HL-60 (cell line): ENCODE data around the gene MOXD1.

ENCODE experiments used
- POLR2AphosphoS5 ChIP-seq: IDR thresholded peaks from 2 replicates; pipeline ENCODE4 v1.6.1; 2012; ENCODE audit warnings: low read depth
- TF ChIP-seq, protein P1 (sequence below): IDR thresholded peaks from 2 replicates; pipeline ENCODE4 v1.6.1; 2012; ENCODE audit warnings: low read depth; ENCODE audit not compliant: insufficient replicate concordance
- TF ChIP-seq, protein P2 (sequence below): IDR thresholded peaks from one replicate; pipeline ENCODE4 v1.5.1; 2011; ENCODE audit warnings: low read length, control low read depth, inconsistent platforms; ENCODE audit not compliant: insufficient read depth

DNA sequence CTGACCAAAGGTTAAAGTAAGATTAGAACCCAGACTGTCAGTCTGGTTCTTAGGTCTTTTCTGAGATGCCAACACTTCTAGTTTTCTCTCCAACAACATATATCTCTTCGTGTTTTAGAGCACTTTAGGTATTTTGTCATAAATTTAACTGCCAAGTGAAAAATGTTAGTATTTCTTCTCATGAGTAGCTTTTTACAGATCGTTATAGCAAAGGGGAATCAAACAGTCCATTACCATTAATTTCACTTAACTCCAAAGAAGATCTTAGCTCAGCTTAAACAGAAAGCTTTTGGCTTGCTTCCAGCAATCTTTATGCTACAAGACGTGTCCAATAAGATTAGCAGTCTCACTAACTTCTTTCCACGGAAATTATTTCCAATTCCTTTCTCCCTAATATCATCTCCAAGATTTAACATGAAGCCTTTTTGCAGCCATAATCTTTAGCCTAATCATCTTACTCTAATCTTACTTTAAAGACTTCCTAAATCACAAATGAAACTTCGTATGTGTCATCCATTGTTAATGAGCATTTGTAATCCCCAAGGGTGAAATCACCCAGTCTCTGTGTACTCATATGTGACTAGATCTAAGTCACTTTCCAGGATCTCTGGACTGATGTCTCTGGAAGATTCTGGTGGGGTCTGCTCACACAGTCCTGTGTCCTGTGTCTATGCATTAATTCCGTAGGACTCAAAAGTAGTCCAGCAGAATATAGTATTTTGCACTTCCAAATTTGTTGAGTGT lies 38.7 kb downstream of the MOXD1 start:
- TF ChIP-seq, protein P1, sequence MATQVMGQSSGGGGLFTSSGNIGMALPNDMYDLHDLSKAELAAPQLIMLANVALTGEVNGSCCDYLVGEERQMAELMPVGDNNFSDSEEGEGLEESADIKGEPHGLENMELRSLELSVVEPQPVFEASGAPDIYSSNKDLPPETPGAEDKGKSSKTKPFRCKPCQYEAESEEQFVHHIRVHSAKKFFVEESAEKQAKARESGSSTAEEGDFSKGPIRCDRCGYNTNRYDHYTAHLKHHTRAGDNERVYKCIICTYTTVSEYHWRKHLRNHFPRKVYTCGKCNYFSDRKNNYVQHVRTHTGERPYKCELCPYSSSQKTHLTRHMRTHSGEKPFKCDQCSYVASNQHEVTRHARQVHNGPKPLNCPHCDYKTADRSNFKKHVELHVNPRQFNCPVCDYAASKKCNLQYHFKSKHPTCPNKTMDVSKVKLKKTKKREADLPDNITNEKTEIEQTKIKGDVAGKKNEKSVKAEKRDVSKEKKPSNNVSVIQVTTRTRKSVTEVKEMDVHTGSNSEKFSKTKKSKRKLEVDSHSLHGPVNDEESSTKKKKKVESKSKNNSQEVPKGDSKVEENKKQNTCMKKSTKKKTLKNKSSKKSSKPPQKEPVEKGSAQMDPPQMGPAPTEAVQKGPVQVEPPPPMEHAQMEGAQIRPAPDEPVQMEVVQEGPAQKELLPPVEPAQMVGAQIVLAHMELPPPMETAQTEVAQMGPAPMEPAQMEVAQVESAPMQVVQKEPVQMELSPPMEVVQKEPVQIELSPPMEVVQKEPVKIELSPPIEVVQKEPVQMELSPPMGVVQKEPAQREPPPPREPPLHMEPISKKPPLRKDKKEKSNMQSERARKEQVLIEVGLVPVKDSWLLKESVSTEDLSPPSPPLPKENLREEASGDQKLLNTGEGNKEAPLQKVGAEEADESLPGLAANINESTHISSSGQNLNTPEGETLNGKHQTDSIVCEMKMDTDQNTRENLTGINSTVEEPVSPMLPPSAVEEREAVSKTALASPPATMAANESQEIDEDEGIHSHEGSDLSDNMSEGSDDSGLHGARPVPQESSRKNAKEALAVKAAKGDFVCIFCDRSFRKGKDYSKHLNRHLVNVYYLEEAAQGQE: no peak
- TF ChIP-seq, protein P2, sequence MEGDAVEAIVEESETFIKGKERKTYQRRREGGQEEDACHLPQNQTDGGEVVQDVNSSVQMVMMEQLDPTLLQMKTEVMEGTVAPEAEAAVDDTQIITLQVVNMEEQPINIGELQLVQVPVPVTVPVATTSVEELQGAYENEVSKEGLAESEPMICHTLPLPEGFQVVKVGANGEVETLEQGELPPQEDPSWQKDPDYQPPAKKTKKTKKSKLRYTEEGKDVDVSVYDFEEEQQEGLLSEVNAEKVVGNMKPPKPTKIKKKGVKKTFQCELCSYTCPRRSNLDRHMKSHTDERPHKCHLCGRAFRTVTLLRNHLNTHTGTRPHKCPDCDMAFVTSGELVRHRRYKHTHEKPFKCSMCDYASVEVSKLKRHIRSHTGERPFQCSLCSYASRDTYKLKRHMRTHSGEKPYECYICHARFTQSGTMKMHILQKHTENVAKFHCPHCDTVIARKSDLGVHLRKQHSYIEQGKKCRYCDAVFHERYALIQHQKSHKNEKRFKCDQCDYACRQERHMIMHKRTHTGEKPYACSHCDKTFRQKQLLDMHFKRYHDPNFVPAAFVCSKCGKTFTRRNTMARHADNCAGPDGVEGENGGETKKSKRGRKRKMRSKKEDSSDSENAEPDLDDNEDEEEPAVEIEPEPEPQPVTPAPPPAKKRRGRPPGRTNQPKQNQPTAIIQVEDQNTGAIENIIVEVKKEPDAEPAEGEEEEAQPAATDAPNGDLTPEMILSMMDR: no peak
- TF ChIP-seq POLR2AphosphoS5: no peak
